Measurements from ENCODE around the gene CLASP1.

DNA sequence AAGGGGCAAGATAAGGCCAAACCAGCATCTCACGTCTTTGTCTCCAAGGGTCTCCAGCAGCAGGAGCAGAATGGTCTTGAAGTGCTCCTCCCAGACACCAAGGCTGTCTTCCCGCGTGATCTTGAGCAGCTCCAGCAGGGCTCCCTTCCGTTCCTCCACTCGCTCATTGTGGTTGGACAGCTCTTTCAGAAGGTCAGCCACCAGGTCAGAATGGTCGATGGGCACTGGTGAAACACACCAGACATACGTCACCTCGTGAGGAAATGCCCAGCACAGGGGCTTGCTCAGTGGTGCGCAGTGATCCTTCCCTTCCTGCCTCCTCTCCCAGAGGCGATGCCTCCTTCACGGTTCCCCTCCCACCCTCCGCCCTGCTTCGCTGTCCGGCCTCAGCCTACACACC lies 284.2 kb downstream of the CLASP1 start:
- TF ChIP-seq, protein P1, sequence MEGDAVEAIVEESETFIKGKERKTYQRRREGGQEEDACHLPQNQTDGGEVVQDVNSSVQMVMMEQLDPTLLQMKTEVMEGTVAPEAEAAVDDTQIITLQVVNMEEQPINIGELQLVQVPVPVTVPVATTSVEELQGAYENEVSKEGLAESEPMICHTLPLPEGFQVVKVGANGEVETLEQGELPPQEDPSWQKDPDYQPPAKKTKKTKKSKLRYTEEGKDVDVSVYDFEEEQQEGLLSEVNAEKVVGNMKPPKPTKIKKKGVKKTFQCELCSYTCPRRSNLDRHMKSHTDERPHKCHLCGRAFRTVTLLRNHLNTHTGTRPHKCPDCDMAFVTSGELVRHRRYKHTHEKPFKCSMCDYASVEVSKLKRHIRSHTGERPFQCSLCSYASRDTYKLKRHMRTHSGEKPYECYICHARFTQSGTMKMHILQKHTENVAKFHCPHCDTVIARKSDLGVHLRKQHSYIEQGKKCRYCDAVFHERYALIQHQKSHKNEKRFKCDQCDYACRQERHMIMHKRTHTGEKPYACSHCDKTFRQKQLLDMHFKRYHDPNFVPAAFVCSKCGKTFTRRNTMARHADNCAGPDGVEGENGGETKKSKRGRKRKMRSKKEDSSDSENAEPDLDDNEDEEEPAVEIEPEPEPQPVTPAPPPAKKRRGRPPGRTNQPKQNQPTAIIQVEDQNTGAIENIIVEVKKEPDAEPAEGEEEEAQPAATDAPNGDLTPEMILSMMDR (IDR thresholded peaks at IDR 0.05) = no peak
- no peak for TF ChIP-seq POLR2AphosphoS5 (IDR thresholded peaks at IDR 0.05; ENCODE audit: low read depth, low read length)
- no peak for TF ChIP-seq TCF7L2 (IDR thresholded peaks at IDR 0.05; ENCODE audit: low read depth, low read length)
